Measurements from ENCODE around the gene PEA15.
A peak's percentile ranks its signal among the peaks of the same experiment; 100 is the strongest.

PEA15 gene

DNA sequence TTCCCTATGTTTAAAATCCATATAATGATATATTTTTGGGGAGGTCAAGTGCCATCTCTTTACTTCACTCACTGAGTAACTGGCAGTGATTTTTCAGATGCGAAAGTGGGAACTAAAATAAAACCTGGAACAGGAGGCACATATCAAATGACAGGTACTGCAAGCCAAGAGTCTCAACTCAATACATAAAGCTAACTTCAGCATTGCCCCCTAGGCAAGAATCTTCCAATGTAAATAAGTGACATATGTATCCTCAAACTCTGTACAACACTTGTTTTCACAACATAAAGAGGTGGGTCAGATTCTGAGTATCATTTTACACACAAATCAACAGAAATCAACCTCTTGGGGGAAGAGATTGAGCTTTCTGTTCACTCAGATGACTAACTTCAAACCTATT is 39.0 kb downstream of the PEA15 start:
- DNase-seq, result no peak

DNA sequence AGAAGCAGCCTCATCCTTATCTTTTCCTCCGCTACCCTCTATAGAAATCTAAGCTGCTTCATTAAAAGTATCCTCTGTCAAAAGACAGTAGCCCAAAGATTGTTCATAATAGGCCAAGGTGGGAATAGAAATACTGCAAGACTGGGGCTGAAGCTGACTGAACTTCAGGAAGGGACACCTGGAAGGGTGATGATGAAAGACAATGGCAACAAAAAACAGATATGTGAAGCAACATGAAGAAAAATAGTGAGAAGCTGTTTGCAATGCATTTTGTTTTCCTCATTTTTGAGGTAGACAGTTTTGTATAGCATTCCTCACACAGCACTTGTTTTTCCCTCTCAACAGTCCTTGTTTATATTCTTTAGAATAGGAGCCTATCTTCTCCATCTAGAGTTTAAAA is 40.2 kb downstream of the PEA15 start:
- no peak for DNase-seq

DNA sequence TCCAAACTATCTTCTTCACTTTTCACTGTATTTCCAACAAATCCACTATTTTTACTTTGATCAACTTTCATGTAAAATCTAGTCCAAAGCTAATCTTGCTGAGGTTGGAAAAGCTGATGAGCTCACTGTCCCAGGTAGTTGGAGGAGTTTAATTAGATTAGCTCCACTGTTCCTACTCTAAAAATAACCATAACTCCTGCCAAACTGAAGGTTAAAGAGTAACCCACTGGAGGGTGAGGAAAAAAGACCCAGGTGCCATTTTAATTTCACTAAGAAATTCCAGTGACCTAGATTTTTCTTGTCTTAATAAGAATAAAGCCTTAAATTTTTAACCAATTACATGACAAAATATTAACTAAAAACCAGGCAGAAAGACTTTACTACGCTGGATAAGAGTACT is 41.9 kb downstream of the PEA15 start:
- DNase-seq, result no peak

DNA sequence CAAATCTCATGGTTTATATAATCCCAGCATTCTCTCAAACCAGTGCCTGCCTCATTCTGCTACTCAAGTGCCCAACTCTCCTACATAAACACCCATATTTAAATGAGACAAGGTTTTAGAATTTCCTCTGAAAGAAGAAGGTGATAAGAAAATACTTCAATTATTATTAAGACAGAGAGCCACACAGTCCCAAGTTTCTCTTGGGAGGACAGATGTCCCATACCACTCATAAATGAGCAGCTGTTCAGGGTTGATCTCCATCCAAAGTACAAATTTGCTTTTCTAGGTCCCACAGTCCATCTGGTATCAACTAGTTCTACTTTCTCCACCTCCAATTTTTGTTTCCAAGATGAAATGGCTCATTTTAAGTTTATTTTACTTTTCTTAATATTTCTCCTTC is 45.8 kb downstream of the PEA15 start:
- DNase-seq, result no peak

GRCh38 chr1:160251687-160252526 is 46.7 kb downstream of the PEA15 start:
- DNase-seq, result peak; percentile 35

- no peak for DNase-seq
Observed at GRCh38 chr1:160255781-160256300, 50.7 kb downstream of the PEA15 start.

DNA sequence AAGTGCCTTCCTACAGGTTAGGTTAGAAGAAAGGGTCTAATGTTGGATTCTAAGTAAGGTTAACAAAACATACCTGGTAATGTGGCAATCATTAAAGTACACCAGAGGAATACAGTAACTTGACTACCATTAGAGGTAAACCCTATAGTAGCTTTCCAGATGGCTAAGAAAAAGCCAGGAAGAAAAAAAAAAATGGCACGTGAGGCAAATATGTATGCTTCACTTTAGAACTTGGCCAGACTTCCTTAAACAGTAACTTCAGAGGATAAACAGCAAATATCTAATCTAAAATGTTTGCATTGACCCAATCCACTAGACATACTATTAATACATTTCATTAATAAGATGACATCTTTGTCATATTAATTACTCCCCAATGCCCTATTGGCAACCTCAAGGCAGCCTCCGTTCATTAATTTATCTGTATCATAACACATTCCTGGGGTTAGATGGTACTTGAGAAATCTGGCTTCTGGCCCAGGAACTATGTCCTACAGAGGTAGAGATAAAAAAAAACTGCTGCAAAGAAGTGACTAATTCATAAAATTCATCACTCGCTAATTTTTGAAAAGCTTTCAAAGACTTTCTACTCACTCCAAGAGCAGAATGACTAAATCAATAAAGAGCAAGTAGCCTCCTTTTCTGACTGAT is 51.3 kb downstream of the PEA15 start:
- no peak for DNase-seq

GRCh38 chr1:160257411-160258015 is 52.3 kb downstream of the PEA15 start:
- no peak for DNase-seq

DNA sequence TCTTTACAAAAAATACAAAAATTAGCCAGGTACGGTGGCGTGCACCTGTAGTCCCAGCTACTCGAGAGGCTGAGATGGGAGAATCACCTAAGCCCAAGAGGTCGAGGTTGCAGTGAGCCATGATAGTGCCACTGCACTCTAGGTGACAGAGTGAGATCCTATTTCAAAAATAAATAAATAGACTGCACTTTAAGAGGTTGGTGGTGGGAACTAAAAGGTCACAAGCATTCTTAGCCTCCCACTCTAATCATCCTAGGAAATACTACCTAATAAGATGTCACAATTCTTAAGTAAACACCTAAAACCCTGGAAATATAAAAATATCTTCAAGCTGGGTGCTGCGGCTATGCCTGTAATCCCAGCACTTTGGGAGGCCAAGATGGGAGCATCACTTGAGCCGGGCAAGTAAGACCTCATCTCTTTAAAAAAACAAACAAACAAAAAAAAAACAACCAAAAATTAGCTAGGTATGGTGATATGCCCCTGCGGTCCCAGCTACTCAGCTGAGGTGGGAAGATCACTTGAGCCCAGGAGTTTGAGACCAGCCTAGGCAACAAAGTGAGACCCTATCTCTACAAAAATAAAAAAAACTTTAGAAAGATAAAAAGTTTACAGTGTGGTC is 53.1 kb downstream of the PEA15 start:
- no peak for DNase-seq

- peak; percentile 7 for DNase-seq
Observed at GRCh38 chr1:160260406-160261382, 55.5 kb downstream of the PEA15 start.

DNA sequence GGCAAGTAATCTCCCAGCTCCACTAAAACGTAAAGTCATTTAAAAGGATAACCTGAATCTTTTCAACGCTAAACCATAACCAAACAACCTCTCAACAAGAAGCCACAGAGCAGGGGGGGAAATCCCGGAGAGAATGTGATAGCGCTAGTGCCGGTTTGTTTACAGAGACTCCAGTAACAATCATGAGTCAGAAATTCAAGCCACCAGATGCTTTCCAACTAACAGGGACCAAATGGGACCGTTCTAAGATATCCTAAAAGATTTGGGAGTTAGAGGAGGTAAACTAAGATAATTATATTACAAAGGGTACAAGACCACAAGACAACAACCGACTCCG is 56.3 kb downstream of the PEA15 start:
- DNase-seq, result no peak

- peak; percentile 98 for DNase-seq
Observed at GRCh38 chr1:160261893-160262794, 57.0 kb downstream of the PEA15 start, which contains the start of gene DCAF8. DCAF8 (minus strand) TSS chr1:160262549; CDS start chr1:160244008, 18,541 bp downstream.

DNA sequence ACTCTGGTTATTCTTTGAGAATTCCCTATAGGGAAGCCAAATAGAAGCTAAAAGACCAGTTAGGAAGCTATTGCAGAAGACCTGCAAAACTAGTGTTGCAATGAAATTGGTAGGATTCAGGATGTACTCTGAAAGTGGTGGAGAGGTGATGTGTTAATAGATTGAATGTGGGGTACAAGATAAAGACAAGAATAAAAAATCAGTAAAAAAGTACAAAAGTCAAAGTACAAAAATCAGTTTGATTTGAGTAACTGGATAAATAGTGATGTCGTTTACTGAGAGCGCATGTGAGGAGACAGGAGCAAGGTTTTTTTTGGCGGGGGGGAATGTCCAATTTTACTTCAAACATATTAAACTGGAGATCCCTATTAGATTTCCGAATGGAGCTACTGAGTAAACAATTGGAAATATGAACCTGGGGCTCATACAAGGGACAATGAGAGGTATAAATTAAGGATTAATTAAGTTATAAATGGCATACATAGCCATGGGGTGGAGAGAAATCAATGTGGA is 59.7 kb downstream of the PEA15 start:
- no peak for DNase-seq

All from NCI-H774 (cell line).